ENCODE data around the gene STAC3. TPM values are rescaled to one million over a fixed set of nuclear protein-coding genes. Genes with fewer than 3 reads are reported as not detected.

Gene STAC3
- total RNA-seq, 4 donors from 2014 or later, result 0.42 to 1.7 (median 1.2) TPM

DNA sequence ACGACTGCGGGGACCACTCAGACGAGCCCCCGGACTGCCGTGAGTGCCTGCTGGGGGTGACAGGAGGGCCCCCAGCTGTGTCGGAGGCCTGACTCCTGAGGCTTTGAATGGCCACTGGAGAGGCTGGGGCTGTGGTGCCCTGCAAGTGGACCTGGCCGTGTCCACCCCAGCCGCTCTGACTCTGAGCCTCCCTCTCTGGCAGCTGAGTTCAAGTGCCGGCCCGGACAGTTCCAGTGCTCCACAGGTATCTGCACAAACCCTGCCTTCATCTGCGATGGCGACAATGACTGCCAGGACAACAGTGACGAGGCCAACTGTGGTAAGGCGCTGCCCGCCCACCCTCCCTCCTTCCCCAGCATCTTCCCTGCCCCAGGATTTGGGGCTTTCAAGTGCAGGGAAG lies 50.5 kb downstream of the STAC3 start:
- Histone ChIP-seq H3K4me3 (no peak overlapping the region), H3K27ac (replicated peaks in 1 of 4) (no peak overlapping the region), H3K9me3 (no peaks in the 10 kb centered on the region), H3K4me1 (no peaks in the 10 kb centered on the region), H3K36me3 (peaks cover 85 to 100% (median 100%) of the 10 kb centered on the region in 4 donors), H3K27me3 (no peaks in the 10 kb centered on the region)
- intact Hi-C loops (cut with DNase I), result no loop called here
- WGBS, result 92% methylated on average over 12 of the region's 15 CpGs
- no peak for DNase-seq (ENCODE audit: extremely low spot score)
- TF ChIP-seq POLR2A (IDR thresholded peaks at IDR 0.05; ENCODE audit: low read depth) (no peak), EP300 (IDR thresholded peaks at IDR 0.05) (no peak), POLR2AphosphoS5 (IDR thresholded peaks at IDR 0.05) (no peak)
- TF ChIP-seq, protein P1, sequence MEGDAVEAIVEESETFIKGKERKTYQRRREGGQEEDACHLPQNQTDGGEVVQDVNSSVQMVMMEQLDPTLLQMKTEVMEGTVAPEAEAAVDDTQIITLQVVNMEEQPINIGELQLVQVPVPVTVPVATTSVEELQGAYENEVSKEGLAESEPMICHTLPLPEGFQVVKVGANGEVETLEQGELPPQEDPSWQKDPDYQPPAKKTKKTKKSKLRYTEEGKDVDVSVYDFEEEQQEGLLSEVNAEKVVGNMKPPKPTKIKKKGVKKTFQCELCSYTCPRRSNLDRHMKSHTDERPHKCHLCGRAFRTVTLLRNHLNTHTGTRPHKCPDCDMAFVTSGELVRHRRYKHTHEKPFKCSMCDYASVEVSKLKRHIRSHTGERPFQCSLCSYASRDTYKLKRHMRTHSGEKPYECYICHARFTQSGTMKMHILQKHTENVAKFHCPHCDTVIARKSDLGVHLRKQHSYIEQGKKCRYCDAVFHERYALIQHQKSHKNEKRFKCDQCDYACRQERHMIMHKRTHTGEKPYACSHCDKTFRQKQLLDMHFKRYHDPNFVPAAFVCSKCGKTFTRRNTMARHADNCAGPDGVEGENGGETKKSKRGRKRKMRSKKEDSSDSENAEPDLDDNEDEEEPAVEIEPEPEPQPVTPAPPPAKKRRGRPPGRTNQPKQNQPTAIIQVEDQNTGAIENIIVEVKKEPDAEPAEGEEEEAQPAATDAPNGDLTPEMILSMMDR (IDR thresholded peaks at IDR 0.05), result no peak

DNA sequence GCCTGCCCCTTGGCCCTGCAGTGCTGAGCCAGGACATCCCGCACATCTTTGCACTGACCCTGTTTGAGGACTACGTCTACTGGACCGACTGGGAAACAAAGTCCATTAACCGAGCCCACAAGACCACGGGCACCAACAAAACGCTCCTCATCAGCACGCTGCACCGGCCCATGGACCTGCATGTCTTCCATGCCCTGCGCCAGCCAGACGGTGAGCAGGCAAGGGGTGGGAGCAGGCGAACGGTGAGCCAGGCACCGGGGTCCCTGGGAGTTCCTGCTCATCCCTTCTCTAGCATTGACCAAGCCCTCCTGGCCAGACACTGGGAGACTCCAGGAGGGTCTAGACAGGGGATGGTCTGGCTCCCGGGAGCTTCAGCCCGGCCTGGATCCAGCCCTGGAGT lies 51.8 kb downstream of the STAC3 start:
- Histone ChIP-seq H3K27me3 (no peaks in the 10 kb centered on the region), H3K9me3 (no peaks in the 10 kb centered on the region), H3K4me3 (no peak overlapping the region), H3K4me1 (no peaks in the 10 kb centered on the region), H3K27ac (replicated peaks in 1 of 4) (no peak overlapping the region), H3K36me3 (peaks cover 85 to 100% (median 100%) of the 10 kb centered on the region in 4 donors)
- TF ChIP-seq EP300 (IDR thresholded peaks at IDR 0.05), result no peak
- DNase-seq (ENCODE audit: extremely low spot score), result no peak
- intact Hi-C loops (cut with DNase I), result no loop called here
- 89% methylated on average over 12 of the region's 15 CpGs for WGBS

DNA sequence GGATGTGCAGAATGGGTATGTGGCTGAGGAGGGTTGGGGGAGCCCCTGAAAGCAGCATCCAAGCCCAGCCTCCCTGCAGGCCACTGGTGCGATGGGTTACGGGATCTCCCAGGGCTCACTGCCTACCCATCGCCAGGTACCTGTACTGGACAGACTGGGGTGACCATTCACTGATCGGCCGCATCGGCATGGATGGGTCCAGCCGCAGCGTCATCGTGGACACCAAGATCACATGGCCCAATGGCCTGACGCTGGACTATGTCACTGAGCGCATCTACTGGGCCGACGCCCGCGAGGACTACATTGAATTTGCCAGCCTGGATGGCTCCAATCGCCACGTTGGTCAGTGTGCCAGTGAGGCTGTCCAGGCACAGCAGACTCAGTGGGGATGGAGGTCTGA lies 52.7 kb downstream of the STAC3 start:
- TF ChIP-seq EP300 (IDR thresholded peaks at IDR 0.05) (no peak), POLR2A (IDR thresholded peaks at IDR 0.05; ENCODE audit: low read depth) (no peak), POLR2AphosphoS5 (IDR thresholded peaks at IDR 0.05) (no peak)
- TF ChIP-seq, protein P1 (IDR thresholded peaks at IDR 0.05), result no peak
- no peak overlapping the region for H3K4me3 ChIP-seq
- H3K27me3 ChIP-seq, result no peaks in the 10 kb centered on the region
- no peaks in the 10 kb centered on the region for H3K4me1 ChIP-seq
- no peak for DNase-seq (ENCODE audit: extremely low spot score)
- no peak overlapping the region for H3K27ac ChIP-seq (replicated peaks in 1 of 4)
- H3K9me3 ChIP-seq, result no peaks in the 10 kb centered on the region
- intact Hi-C loops (cut with DNase I), result no loop called here
- peaks cover 85 to 100% (median 100%) of the 10 kb centered on the region in 4 donors for H3K36me3 ChIP-seq
- WGBS, result 87% methylated on average over 15 of the region's 17 CpGs

DNA sequence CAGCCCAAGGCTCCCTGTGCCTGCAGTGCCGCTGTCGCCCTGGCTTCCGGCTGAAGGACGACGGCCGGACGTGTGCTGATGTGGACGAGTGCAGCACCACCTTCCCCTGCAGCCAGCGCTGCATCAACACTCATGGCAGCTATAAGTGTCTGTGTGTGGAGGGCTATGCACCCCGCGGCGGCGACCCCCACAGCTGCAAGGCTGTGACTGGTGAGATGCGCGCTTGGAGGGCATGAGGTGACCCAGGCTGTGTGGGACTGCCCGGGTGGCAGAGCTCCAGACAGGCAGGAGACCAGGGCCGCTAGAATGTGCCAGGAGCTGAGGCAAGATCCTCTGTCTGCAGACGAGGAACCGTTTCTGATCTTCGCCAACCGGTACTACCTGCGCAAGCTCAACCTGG lies 54.0 kb downstream of the STAC3 start:
- Histone ChIP-seq H3K4me3 (no peak overlapping the region), H3K36me3 (peaks cover 95 to 100% (median 100%) of the 10 kb centered on the region in 4 donors), H3K9me3 (no peaks in the 10 kb centered on the region), H3K4me1 (no peaks in the 10 kb centered on the region), H3K27ac (replicated peaks in 1 of 4) (no peak overlapping the region), H3K27me3 (no peaks in the 10 kb centered on the region)
- TF ChIP-seq POLR2AphosphoS5 (IDR thresholded peaks at IDR 0.05), result no peak
- no peak for DNase-seq (ENCODE audit: extremely low spot score)
- 83% methylated on average over 4 of the region's 22 CpGs for WGBS
- intact Hi-C loops (cut with DNase I), result no loop called here

DNA sequence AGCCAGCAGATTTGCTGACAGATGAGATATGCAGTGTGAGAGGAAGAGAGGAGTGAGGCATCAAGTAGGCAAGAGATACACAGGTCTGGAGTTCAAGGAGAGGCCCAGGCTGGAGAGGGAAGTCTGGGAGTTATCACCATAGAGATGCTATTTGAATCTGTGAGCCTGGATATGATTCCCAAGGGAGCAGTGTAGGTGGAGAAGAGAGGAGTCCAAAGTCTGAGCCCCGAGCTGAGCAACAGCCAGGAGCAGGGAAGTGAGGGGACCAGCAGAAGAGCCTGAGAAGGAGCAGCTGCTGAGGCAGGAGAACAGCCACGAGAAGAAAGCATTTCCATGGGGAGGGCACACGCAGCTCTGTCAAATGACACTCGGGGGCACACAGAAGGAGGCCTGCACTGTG lies 54.5 kb downstream of the STAC3 start:
- H3K36me3 ChIP-seq, result peaks cover 93 to 100% (median 99%) of the 10 kb centered on the region in 4 donors
- intact Hi-C loops (cut with DNase I), result no loop called here
- no peaks in the 10 kb centered on the region for H3K9me3 ChIP-seq
- no peak for DNase-seq (ENCODE audit: extremely low spot score)
- no peaks in the 10 kb centered on the region for H3K27me3 ChIP-seq
- no peak for TF ChIP-seq POLR2A (IDR thresholded peaks at IDR 0.05; ENCODE audit: low read depth)
- no peak for TF ChIP-seq POLR2AphosphoS5 (IDR thresholded peaks at IDR 0.05)
- H3K4me3 ChIP-seq, result no peak overlapping the region
- 76% methylated on average over 4 of the region's 4 CpGs for WGBS
- no peak overlapping the region for H3K27ac ChIP-seq (replicated peaks in 1 of 4)
- H3K4me1 ChIP-seq, result no peaks in the 10 kb centered on the region

DNA sequence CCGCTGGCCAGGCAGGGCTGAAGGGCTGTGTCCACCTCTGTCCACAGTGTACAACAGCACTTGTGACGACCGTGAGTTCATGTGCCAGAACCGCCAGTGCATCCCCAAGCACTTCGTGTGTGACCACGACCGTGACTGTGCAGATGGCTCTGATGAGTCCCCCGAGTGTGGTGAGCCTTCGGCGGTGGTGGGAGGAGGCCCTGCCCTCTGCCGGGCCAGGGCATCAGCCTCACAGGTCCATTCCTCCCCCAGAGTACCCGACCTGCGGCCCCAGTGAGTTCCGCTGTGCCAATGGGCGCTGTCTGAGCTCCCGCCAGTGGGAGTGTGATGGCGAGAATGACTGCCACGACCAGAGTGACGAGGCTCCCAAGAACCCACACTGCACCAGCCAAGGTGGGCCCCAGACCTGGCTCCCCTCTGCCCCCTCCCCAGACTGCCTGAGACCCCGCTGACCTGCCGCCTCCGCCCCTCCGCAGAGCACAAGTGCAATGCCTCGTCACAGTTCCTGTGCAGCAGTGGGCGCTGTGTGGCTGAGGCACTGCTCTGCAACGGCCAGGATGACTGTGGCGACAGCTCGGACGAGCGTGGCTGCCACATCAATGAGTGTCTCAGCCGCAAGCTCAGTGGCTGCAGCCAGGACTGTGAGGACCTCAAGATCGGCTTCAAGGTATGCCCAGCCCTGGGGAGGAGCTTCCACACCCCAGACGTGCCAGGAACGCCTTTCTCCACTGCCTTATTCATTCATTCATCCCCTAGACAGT lies 55.2 kb downstream of the STAC3 start:
- no peaks in the 10 kb centered on the region for H3K27me3 ChIP-seq
- H3K4me1 ChIP-seq, result no peaks in the 10 kb centered on the region
- H3K4me3 ChIP-seq, result no peak overlapping the region
- intact Hi-C loops (cut with DNase I), result no loop called here
- DNase-seq (ENCODE audit: extremely low spot score), result no peak
- TF ChIP-seq POLR2A (IDR thresholded peaks at IDR 0.05; ENCODE audit: low read depth) (no peak), EP300 (IDR thresholded peaks at IDR 0.05) (no peak), POLR2AphosphoS5 (IDR thresholded peaks at IDR 0.05) (no peak)
- TF ChIP-seq, protein P1 (IDR thresholded peaks at IDR 0.05), result no peak
- H3K36me3 ChIP-seq, result peaks cover 87 to 100% (median 99%) of the 10 kb centered on the region in 4 donors
- H3K27ac ChIP-seq (replicated peaks in 1 of 4), result no peak overlapping the region
- H3K9me3 ChIP-seq, result no peaks in the 10 kb centered on the region
- WGBS, result 84% methylated on average over 18 of the region's 34 CpGs
